ENCODE results near the gene GLUL. TPM values are rescaled to one million over a fixed set of nuclear protein-coding genes. Genes with fewer than 3 reads are reported as not detected.

GLUL gene
- total RNA-seq, 4 donors from 2014 or later, result 4,746 to 22,010 (median 11,052) TPM

- DNase-seq, result no peak
- H3K27me3 ChIP-seq, result no peaks in the 10 kb centered on the region
- H3K36me3 ChIP-seq, result peaks cover 31 to 78% of the 10 kb centered on the region in 2 donors
- intact Hi-C loops (cut with DNase I; ENCODE audit: low total_unique reads) (no loop called here), in situ Hi-C loops (cut with MboI; ENCODE audit: low sequenced_read_pairs in 4 of 4) (no loop called here)
- H3K9me3 ChIP-seq, result no peaks in the 10 kb centered on the region
- H3K27ac ChIP-seq, result peak overlapping the region; percentile 94 to 99 (median 97)
- ATAC-seq, result no peak
- peaks cover 31% of the 10 kb centered on the region in 2 donors for H3K4me1 ChIP-seq
- peak overlapping the region; percentile 77 to 90 (median 82) for H3K4me3 ChIP-seq
- TF ChIP-seq CTCF (IDR thresholded peaks at IDR 0.05 in 4 of 5, conservative IDR thresholded peaks at IDR 0.05 in 1 of 5) (no peak), POLR2A (IDR thresholded peaks at IDR 0.05) (peak in 1 of 2 donors; percentile 15)
Measured at GRCh38 chr1:182388392-182389134, 3.0 kb downstream of the GLUL start.

DNA sequence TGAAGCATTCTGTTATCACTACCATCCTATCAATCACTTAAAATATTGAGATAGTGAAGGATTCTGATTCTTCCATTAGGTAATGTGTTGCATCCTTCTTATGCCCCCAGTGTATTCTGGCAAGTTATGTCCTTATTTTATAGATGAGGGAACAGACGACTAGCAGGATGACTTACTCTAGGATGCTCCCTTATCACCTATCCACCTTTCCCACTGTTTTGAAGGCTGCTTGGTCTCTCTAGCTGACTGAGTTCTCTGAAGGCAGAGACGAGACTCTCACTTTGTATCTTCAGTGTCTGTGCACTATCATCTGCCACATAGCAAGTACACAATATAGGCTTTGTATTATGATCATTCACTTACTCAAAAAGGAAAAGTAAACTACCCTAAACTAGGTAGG, 4.0 kb downstream of the GLUL start:
- no peaks in the 10 kb centered on the region for H3K27me3 ChIP-seq
- no peak for ATAC-seq
- no peaks in the 10 kb centered on the region for H3K9me3 ChIP-seq
- in situ Hi-C loops (cut with MboI; ENCODE audit: low sequenced_read_pairs in 4 of 4), result no loop called here
- peaks cover 31 to 88% of the 10 kb centered on the region in 2 donors for H3K36me3 ChIP-seq
- DNase-seq, result no peak
- peak overlapping the region in 3 of 4 donors; percentile 3 to 81 (median 77) for H3K4me3 ChIP-seq
- H3K27ac ChIP-seq, result peak overlapping the region; percentile 94 to 99 (median 97)
- intact Hi-C loops (cut with DNase I; ENCODE audit: low total_unique reads), result no loop called here
- TF ChIP-seq CTCF (IDR thresholded peaks at IDR 0.05 in 4 of 5, conservative IDR thresholded peaks at IDR 0.05 in 1 of 5), result no peak
- TF ChIP-seq POLR2A (IDR thresholded peaks at IDR 0.05), result peak in 1 of 2 donors; percentile 8
- peaks cover 25 to 28% of the 10 kb centered on the region in 2 donors for H3K4me1 ChIP-seq

DNA sequence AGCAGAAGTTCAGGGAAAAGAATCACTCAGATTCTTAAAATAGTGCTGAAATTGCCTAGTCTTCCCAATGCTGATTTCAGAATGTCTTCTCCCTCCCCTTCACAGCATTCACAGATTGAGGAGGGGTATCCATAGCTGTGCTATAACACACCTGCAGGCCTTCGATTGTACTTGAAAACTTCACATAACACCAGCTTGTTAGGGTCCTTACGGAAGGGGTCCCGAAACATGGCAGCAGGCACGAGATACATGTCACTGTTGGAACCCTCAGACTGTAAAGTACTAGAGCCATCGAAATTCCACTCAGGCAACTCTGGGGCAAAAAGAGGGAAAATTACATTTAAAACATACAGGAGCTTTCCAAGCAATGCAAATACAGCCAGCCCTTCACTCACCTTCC, 4.6 kb downstream of the GLUL start:
- no peak for TF ChIP-seq POLR2A (IDR thresholded peaks at IDR 0.05)
- TF ChIP-seq CTCF (IDR thresholded peaks at IDR 0.05 in 4 of 5, conservative IDR thresholded peaks at IDR 0.05 in 1 of 5), result no peak
- H3K36me3 ChIP-seq, result peaks cover 31 to 90% of the 10 kb centered on the region in 2 donors

GRCh38 chr1:182385885-182386853, 5.4 kb downstream of the GLUL start:
- no peak for TF ChIP-seq CTCF (IDR thresholded peaks at IDR 0.05 in 4 of 5, conservative IDR thresholded peaks at IDR 0.05 in 1 of 5)
- TF ChIP-seq POLR2A (IDR thresholded peaks at IDR 0.05), result no peak
- H3K27me3 ChIP-seq, result no peaks in the 10 kb centered on the region
- H3K9me3 ChIP-seq, result no peaks in the 10 kb centered on the region
- no peak for DNase-seq
- H3K4me1 ChIP-seq, result peaks cover 24 to 25% of the 10 kb centered on the region in 2 donors
- intact Hi-C loops (cut with DNase I; ENCODE audit: low total_unique reads), result no loop called here
- in situ Hi-C loops (cut with MboI; ENCODE audit: low sequenced_read_pairs in 4 of 4), result no loop called here
- H3K27ac ChIP-seq, result peak overlapping the region; percentile 94 to 99 (median 97)
- H3K4me3 ChIP-seq, result peak overlapping the region in 3 of 4 donors; percentile 3 to 81 (median 77)
- H3K36me3 ChIP-seq, result peaks cover 29 to 88% of the 10 kb centered on the region in 2 donors
- no peak for ATAC-seq

More for the DNA sequence above, 4.6 kb downstream of the GLUL start:
- Histone ChIP-seq H3K4me1 (peaks cover 24 to 25% of the 10 kb centered on the region in 2 donors), H3K9me3 (no peaks in the 10 kb centered on the region), H3K27ac (peak overlapping the region; percentile 94 to 99 (median 97)), H3K27me3 (no peaks in the 10 kb centered on the region), H3K4me3 (peak overlapping the region in 3 of 4 donors; percentile 3 to 81 (median 77))
- in situ Hi-C loops (cut with MboI; ENCODE audit: low sequenced_read_pairs in 4 of 4), result no loop called here
- intact Hi-C loops (cut with DNase I; ENCODE audit: low total_unique reads), result no loop called here
- no peak for ATAC-seq
- no peak for DNase-seq

Measured in gastrocnemius medialis (tissue), 4 donors.